ENCODE measurements around the gene IMMT. TPM values are rescaled to one million over a fixed set of nuclear protein-coding genes. Genes with fewer than 3 reads are reported as not detected.

The IMMT gene
- total RNA-seq, 1 experiment from 2014 or later = 97.7 TPM

- Histone ChIP-seq H4K20me1 (ENCODE audit: low read length) (peaks cover 14% of the 10 kb centered on the region; the same call in 1 of the 2 replicates), H3K4me2 (ENCODE audit: low read length) (no peak overlapping the region), H3K9me3 (ENCODE audit: low read length) (no peaks in the 10 kb centered on the region), H2AFZ (ENCODE audit: low read length) (no peak overlapping the region), H3K4me1 (ENCODE audit: insufficient read depth, low read length) (no peaks in the 10 kb centered on the region), H3K79me2 (ENCODE audit: low read length) (peaks cover under 1% of the 10 kb centered on the region; the same call in 1 of the 2 replicates), H3K27ac (ENCODE audit: low read length) (no peak overlapping the region), H3K9me2 (replicated peaks; ENCODE audit: low read length) (no peaks in the 10 kb centered on the region), H3K27me3 (ENCODE audit: low read length) (no peaks in the 10 kb centered on the region), H3F3A (ENCODE audit: low read length, unreplicated experiment) (no peaks in the 10 kb centered on the region), H3K36me3 (ENCODE audit: low read depth, low read length) (peaks cover 44% of the 10 kb centered on the region), H3K9ac (ENCODE audit: low read length) (no peak overlapping the region), H3K4me3 (ENCODE audit: low read length) (no peak overlapping the region)
- TF ChIP-seq CTCF (conservative IDR thresholded peaks at IDR 0.05; ENCODE audit: low read depth, low read length) = no peak
- no peak for TF ChIP-seq EZH2 (IDR thresholded peaks at IDR 0.05; ENCODE audit: low read length, unreplicated experiment)
- no peak for TF ChIP-seq EZH2phosphoT487 (IDR thresholded peaks at IDR 0.05; ENCODE audit: borderline replicate concordance, low read length)
- ATAC-seq (no peak), DNase-seq (no peak)
- ChIA-PET POLR2A (ENCODE audit: unreplicated experiment) (no interaction called here), CTCF (no interaction called here)
- BruUV-seq (replicated peaks) = no TSS peak
- intact Hi-C loops (cut with micrococcal nuclease) = no loop called here
These were observed 24.8 kb downstream of the IMMT start for GRCh38 chr2:86170449-86170848.

GRCh38 chr2:86160156-86160952, 34.9 kb downstream of the IMMT start:
- H3K4me3 ChIP-seq (ENCODE audit: low read length) = no peak overlapping the region
- ChIA-PET POLR2A (ENCODE audit: unreplicated experiment) (no interaction called here), CTCF (no interaction called here)
- no peak overlapping the region for H3K4me2 ChIP-seq (ENCODE audit: low read length)
- H3F3A ChIP-seq (ENCODE audit: low read length, unreplicated experiment) = no peaks in the 10 kb centered on the region
- H3K9me2 ChIP-seq (replicated peaks; ENCODE audit: low read length) = no peaks in the 10 kb centered on the region
- intact Hi-C loops (cut with micrococcal nuclease) = no loop called here
- TF ChIP-seq CTCF (conservative IDR thresholded peaks at IDR 0.05; ENCODE audit: low read depth, low read length) (no peak), EZH2 (IDR thresholded peaks at IDR 0.05; ENCODE audit: low read length, unreplicated experiment) (no peak), EZH2phosphoT487 (IDR thresholded peaks at IDR 0.05; ENCODE audit: borderline replicate concordance, low read length) (no peak)
- H3K27ac ChIP-seq (ENCODE audit: low read length) = no peak overlapping the region
- no peaks in the 10 kb centered on the region for H3K79me2 ChIP-seq (ENCODE audit: low read length)
- H4K20me1 ChIP-seq (ENCODE audit: low read length) = no peaks in the 10 kb centered on the region
- no peak for DNase-seq
- H3K9ac ChIP-seq (ENCODE audit: low read length) = no peak overlapping the region
- no peaks in the 10 kb centered on the region for H3K9me3 ChIP-seq (ENCODE audit: low read length)
- H2AFZ ChIP-seq (ENCODE audit: low read length) = no peak overlapping the region
- no TSS peak for BruUV-seq (replicated peaks)
- H3K27me3 ChIP-seq (ENCODE audit: low read length) = no peaks in the 10 kb centered on the region
- ATAC-seq = no peak; the same call in 1 of the 2 replicates
- peaks cover 47% of the 10 kb centered on the region; the same call in 1 of the 2 replicates for H3K36me3 ChIP-seq (ENCODE audit: low read depth, low read length)
- H3K4me1 ChIP-seq (ENCODE audit: insufficient read depth, low read length) = no peaks in the 10 kb centered on the region

- Histone ChIP-seq H3K4me1 (ENCODE audit: insufficient read depth, low read length) (no peaks in the 10 kb centered on the region), H3K79me2 (ENCODE audit: low read length) (no peaks in the 10 kb centered on the region), H3K27me3 (ENCODE audit: low read length) (no peaks in the 10 kb centered on the region), H3K9me2 (replicated peaks; ENCODE audit: low read length) (no peaks in the 10 kb centered on the region), H3K4me3 (ENCODE audit: low read length) (no peak overlapping the region), H3K9me3 (ENCODE audit: low read length) (no peaks in the 10 kb centered on the region), H3K9ac (ENCODE audit: low read length) (no peak overlapping the region), H4K20me1 (ENCODE audit: low read length) (no peaks in the 10 kb centered on the region), H2AFZ (ENCODE audit: low read length) (no peak overlapping the region), H3K4me2 (ENCODE audit: low read length) (no peak overlapping the region), H3K36me3 (ENCODE audit: low read depth, low read length) (peaks cover 36% of the 10 kb centered on the region), H3F3A (ENCODE audit: low read length, unreplicated experiment) (no peaks in the 10 kb centered on the region), H3K27ac (ENCODE audit: low read length) (no peak overlapping the region)
- ATAC-seq (no peak), DNase-seq (no peak)
- BruUV-seq (replicated peaks) = no TSS peak
- ChIA-PET CTCF (no interaction called here), POLR2A (ENCODE audit: unreplicated experiment) (no interaction called here)
- no peak for TF ChIP-seq EZH2 (IDR thresholded peaks at IDR 0.05; ENCODE audit: low read length, unreplicated experiment)
- no peak for TF ChIP-seq CTCF (conservative IDR thresholded peaks at IDR 0.05; ENCODE audit: low read depth, low read length)
- TF ChIP-seq EZH2phosphoT487 (IDR thresholded peaks at IDR 0.05; ENCODE audit: borderline replicate concordance, low read length) = no peak
- intact Hi-C loops (cut with micrococcal nuclease) = no loop called here
These were observed 37.0 kb downstream of the IMMT start for GRCh38 chr2:86158286-86158685.

Measured in PC-3 (cell line).